HG03025 (cell line): ENCODE data around the gene ASTN2.

Experiments used
- ATAC-seq: cut with Tn5 transposase; IDR thresholded peaks from one replicate; pipeline ENCODE4 v1.9.1; 2021; ENCODE audit warnings: mild to moderate bottlenecking, moderate library complexity; ENCODE audit not compliant: unreplicated experiment, low FRiP score

Gene ASTN2

DNA sequence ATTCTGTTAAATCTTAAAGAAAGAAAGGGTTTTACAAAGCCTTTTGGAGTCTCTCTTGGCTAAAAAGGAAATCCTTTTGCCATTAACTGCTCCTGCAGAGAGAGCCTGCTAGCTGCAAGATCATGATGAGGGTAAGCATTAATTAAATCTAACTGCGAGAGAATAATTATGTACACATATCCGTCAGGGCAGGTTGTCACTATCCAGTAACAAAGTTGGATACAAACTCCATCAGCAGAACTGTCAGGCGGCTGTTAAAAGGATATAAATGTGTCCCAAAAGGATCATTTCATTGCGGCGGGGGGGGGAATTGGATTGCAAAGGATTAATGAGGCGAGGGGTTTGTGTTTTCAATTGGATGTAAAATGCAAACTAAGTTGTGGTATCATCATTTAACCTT lies 289.3 kb downstream of the ASTN2 start:
- ATAC-seq: no peak

DNA sequence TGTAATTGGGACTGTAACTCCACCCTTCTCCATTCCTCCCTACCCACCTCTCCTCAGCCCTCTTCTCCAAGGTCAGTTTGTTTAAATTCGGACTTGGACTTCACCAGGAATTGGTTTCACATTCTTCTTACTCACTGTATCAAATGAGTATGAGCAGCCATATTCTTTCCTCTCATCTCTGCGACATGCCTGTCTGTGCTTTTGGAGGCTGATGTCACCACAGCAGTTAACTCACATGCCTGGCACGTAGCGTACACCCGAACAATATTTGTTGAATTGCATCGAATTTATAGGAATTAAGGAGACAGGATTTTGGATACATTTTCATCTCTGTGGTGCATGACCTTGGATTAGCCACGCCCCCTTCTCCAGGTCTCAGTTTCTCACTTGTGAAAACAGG lies 291.1 kb downstream of the ASTN2 start:
- no peak for ATAC-seq

DNA sequence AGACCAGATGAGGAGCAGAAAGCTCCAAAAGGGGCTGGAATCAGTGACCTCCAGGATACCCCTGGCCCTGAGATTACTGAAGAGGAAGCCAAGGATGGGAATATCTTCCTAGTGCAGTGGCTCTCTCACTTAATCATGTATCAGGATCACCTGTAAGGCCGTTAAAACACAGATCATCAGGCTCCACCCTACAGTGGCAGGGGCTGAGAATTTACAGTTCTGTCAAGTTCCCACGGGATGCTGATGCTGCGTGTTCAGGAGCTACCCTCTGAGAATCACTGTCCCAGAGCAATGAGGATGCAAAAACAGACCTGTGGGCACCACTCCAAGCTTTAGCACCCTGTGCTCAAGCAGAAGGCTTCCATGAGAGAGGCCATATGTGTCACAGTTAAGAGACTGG lies 291.9 kb downstream of the ASTN2 start:
- no peak for ATAC-seq

DNA sequence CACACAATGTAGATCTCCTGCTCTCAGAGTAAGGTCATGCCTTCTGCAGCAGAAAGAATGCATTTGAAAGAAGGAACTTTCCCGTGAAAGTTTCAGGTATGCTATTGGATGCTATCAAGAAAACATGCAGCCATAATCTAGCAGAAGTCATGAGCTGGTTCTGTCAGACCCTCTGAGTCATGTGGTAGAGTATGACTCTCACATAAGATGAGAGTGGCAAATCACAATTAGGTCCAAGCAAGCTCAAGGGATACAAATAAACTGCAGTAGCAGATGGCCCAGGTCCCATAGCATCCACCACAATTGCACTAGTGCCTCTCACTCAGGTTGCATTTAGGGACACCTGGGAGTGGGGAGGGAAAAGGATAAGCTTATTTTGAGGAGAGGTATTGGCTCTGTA lies 292.8 kb downstream of the ASTN2 start:
- ATAC-seq: no peak

DNA sequence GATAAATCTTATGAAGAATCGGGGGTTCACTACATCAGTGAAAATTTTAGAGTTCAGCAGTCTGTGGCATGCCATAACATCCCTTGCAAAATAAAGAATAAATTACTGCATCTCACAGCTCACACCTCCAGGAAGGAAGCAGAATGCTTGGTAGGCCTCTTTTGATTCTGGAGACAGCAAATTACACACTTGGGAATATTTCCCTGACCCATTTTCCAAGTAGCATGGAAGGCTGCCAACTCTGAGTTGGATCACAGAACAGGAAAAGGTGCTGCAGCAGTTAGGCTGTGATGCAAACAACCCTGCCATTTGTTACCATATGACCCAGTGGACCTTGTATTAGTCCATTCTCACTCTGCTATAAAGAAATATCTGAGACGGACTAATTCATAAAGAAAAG lies 293.5 kb downstream of the ASTN2 start:
- ATAC-seq: no peak

DNA sequence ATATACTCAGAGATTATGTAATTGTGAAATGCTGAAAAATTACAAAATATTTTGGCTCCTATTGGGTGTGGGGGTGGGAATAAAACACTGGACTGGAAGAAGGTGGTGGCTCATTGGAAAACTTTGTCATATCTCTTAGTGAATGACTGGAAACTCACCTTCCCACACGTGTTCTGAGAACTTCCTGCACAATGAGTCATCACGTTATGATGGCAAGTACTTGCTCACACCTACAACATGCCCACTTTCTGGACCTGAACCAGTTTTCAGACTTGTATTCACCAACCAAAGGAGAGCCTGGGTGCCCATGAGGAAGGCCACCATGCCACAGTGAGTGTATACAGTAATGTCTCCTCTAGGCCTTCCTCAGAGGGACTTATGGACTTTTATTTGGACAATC lies 294.8 kb downstream of the ASTN2 start:
- ATAC-seq: no peak

DNA sequence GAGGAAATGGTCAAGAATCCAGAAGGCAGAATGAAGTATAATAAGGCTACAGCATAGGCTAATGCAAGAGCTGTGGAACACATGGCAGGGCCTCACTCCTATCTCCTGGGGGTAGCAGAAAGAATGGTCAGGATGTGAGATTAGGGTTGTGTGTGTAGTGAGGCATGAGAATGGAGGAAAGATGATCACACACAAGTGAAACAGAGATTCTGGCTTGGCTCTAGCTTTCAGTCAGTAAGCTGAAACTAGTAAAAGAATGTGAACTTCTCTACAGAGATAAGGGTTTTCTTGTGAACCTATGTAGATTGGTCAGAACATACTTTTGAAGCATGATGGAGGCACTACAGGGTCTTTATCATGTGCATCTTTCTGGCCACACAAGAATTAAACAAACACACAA lies 298.8 kb downstream of the ASTN2 start:
- ATAC-seq: peak; percentile 90

DNA sequence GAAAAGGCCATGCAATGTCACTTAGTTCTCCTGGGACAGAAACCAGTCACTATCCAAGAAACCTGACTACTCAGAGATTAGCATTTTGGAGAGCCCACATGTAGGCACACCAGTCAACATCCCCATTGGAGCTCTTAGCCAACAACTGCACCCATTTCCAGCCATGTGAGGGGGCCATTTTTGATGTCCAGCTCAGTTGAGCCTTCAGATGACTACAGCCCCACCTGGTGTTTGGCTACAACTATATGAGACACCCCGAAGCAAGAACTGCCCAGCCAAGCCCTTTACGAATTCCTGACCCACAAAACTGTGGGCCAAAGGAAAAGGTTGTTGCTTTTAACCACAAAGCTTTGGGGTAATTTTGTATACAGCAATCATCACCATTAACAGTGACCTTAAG lies 300.1 kb downstream of the ASTN2 start:
- ATAC-seq: no peak

DNA sequence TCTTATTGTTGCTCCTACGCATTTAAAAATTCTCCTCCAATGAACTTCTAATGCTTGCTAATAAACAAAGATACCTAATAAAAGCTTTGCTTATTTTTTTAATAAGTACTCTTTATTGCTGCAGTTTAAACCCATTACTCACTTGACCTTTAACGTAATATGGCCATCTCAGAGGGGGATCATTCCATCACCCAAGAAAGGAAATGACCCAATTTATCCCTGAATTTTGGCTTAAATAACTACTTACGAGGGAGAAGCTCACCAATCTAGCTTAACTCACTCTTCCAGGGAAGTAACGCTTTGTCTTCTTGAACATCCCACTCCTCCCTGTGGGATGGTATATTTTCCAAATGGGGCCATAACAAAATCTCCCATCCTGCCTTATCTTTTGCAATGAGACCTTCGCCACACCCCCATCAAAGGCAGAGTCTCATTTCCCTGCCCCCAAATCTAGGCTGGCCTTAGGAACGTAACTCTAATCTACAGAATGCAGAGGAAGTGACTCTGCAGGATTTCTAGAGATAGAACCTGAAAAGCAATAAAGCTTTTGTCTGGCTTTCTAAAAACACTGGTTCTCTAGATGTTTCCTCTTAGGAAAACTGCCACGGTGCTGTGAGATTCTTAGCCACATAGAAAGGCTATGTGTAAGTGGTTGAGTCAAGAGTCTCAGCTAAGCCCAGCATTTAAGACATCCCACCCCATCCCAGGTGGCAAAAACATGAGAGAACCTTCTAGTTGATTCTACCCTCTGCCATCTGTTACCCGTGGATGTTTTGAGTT lies 310.0 kb downstream of the ASTN2 start:
- ATAC-seq: no peak

DNA sequence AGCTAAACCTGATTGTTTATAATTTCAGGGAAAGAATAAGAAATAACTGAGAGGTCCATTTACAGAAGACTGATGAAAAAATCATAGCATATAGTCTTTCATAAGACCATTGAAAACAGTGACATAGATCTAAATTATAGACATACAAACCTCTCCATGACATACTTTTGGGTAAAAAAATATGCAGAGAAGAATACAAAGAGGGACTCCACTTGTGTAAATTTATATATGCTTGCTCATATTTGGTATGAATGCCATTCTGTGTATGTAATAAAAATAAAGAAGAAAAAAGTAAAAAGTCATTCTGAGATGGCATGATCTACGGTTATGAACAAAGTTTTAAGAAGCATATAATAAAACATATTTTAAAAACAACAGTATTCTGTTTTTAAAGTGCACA lies 310.7 kb downstream of the ASTN2 start:
- no peak for ATAC-seq

DNA sequence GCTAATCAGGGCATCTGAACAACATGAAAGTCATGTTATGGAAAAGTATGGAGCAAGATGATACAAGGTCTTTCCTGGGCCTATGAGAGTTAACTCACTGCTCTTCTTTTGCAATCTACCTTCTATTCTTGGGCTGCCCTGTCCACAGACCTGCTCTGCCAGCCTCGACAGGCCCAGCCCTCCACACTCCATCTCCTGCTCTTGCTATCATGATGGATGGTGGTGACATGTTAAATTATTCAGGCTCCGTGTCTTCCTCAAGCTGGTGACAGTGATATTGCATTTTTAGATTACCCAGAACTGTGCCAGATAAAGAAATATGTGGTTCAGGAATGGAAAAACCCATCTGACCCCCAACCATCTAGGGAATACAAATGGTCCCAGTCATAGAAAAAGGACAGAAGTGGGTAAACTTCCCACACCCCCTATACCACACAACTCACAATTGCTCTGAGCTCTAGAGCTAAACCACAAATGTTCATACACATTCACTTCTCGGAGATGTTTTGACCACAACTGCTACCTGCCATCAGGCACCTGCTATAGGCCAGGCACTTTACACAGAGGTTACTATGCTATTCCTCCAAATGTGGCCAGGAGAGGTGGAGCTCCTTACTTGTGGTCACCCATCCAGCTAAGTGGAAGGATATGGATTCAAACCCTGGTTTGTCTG lies 311.3 kb downstream of the ASTN2 start:
- ATAC-seq: no peak

DNA sequence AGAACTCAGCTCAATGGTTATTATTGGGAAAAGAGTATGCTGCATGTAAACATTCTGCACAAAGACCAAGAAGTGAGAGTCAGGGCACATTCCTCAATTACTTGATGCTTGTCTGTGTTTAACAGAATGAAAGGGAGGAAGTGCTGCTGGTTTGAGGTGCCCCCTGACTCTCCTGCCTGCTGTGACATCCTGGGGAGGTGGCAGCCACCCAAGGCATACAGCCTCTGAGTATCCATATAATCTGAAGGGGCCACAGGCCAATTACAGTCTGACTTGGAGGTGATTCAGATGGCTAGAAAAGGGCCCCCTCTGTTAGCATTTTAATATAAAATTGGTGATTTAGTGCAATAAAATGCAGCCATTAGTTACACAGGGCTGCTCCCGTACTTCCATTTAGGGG lies 313.8 kb downstream of the ASTN2 start:
- ATAC-seq: no peak

DNA sequence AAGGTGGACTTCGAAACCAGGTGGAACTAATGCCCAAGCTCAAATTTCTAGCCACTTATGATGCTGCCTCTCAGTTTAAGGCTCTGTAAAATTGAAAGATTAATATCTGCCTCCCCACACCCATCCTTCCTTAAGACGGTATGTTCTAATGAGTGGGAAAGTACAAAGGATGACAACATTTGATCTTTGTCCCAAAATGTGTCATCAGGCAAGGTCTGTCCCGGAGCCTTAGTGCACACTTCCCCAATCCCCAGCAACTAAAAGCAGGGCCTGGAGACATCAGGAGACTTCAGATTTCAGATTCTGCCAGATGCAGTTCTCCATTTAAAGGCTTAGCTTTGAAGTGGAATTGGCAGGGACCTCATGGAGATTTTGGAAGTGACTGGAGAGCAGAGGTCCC lies 316.5 kb downstream of the ASTN2 start:
- no peak for ATAC-seq

DNA sequence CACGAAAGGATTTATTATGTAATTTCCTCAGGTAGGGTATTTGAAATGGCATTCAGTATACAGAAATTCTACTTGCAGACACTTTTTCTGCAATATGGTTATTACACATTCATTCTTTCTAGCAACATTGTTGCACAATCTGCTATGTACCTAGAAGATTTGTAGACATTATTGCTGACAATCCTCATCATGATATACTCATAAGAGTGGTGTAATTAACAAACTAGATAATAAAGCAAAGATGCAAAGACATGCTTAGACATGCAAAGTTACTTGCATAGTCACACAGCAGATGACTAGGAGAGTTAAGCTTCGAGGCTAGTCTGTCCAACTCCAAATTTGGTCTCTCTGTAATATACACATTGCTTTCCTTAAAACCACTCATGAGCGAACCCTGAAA lies 317.1 kb downstream of the ASTN2 start:
- no peak for ATAC-seq

DNA sequence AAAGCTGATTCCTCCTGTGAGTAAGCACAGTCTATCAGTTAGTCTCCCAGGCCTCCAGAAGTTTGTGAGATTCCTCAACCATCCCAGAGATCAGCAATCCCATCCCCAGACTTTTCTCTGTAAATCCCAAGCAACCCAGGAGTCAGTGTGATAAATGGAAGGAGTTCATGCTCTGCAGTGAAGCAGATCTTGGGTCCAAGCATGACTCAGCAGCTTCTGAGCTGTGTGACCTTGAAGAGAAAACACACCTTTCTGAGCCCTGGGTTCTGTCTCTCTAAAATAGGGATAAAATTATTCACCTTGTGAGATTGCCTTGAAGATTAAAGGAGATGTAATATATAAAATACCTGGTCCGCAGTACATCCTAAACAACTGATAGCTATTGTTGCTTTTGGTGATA lies 318.7 kb downstream of the ASTN2 start:
- ATAC-seq: no peak

DNA sequence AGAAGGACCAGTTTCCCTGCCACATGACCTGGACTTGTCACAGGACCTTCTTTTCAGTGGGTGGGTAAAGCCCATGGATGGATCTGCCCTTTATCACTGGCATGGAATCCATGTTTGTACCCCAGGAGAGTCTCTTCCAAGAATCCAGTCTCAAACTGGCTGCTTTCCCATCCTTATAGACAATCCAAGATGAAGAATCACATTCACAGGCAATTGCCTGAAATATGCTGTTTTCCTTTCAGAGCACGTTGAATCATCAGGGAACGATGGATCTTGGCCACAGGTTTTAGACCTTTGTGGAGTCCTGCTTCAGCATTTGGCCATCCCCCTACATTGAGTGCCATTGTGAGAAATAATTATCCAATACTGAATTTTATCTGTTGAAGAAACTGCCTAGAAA lies 319.8 kb downstream of the ASTN2 start:
- no peak for ATAC-seq

DNA sequence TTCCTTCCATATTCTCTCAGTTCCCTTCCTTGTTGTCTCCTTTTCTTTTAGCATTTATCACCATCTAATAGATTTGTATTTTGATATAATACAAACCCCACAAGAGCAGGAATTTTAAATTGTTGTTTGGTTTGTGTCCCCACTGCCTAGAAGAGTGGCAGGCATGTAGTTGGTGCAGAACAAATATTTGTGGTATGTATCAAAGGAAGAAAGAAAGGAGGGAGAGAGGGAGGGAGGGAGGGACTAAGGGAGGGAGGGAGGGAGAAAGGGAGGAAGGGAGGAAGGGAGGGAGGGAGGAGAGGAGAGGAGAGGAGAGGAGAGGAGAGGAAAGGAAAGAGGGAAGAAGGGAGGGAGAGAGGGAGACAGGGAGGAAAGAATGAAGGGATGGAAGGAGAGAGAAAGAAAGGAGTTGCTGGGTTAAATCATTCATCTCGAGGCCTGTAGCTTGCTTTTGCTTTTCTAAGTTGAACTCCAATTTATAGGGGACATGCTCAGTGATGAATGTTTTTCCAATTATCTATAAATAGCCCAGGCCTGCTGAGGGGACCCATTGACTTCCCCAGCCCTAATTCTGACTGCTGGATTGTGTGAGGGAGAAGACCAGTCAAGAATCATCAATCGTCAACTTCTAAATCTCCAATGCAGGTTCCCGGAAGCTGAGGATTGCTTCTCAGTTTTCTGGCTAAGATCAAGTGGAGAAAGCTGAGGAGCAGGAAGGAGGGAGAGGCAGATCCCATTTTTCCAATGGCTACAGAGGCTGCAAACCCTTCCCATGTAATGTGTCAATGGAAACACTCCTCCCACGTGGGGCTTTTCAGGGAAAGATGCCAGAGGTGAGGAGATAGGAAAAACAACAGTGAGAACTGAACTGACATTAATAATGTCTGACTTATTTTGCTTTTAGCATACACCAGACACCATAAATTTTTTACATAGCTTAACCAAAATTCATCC lies 320.7 kb downstream of the ASTN2 start:
- ATAC-seq: no peak

DNA sequence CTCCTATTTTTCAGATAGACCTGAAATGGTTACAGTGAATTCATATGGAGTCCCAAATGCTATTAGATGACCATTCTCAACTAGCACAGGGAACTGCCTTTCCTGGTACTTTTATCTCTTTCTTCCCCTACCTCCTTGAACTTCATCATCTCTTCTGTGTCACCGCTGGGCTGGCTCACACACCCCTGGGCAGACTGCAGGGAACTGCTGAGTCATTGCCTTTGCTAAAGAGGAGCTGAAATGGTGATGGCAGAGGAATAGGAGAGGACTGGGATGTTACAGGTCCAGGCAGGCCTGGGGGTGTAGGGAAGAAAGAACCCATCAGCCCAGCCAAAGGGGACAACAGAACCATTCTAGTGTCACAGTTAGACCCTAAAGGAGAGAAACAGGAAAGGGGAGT lies 322.3 kb downstream of the ASTN2 start:
- ATAC-seq: no peak

DNA sequence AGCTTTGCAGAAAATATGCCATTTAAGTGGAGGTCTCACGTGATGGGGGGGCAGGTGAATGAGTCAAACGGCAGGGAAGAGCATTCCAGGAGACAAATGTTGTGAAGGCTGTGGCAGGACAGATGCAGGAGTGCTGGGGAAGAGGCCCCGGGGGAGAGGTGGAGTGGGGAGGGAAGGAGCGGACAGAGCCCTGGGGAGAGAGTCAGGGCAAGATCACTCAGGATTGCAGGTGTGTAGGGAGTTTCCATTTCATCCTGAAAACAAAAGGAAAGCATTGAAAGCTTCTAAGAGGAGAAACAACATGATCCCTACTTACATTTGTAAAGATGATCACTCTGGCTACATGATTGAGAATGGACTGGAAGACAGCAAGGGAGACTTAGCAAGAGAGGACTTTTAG lies 323.3 kb downstream of the ASTN2 start:
- ATAC-seq: no peak

DNA sequence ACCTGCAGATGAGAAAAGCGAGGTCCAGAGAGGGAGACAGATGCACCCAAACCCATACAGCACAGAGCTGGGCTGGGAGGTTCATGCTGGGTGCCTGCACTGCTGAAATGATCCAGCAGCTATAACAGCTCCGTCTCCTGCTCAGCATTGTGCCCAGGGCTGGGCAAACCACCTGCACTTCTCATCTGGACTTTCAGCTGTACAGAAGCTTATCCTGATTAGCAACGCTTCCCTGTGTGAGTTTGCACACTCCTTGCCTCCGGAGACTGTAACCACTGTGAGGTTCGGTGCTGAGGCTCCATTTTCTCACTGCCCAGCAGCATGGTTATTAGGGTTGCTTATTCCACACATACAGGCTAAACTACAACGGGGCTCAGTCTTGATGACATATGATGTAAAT lies 326.1 kb downstream of the ASTN2 start:
- no peak for ATAC-seq

DNA sequence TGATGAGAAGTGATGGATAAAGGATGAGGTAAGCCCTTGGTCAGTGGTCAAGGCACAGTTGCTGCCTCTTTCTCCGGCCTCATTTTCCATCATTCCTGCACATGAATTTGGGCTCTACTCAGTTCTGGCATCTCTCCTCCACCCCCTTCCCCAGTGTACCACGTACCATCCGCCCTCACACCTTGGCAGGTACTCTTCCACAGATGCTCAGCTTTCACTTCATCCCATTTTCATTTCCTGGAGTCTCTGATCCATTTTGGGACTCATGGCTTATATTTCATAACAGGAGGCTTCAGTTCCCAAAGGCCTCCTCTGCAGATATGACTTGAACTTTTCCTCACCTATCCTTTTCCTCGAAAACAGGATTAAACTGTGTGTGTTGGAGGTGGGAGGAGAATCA lies 326.7 kb downstream of the ASTN2 start:
- ATAC-seq: no peak
